ENCODE results near the gene SOAT1.
"Not testable (repeated sequence)": the region's sequence is repeated elsewhere in the genome, so short reads cannot be mapped to it uniquely, and the experiment has no call there.

The SOAT1 gene

GRCh38 chr1:179293340-179294327 is at the start of gene SOAT1:
SOAT1 (plus strand) TSS chr1:179293797; CDS start chr1:179302685, 8,888 bp downstream.
- peak; percentile 93 for DNase-seq

DNA sequence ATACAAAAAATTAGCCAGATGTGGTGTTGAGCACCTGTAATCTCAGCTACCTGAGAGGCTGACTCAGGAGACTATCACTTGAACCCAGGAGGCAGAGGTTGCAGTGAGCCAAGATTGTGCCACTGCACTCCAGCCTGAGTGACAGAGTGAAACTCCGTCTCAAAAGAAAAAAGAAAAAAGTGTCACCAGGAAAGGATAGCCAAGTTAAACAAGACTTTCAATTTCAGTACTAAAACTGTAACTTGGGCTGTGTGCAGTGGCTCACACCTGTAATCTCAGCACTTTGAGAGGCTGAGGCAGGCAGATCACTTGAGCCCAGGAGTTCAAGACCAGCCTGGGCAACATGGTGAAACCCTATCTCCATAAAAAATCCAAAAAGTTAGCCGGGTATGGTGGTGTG is 48.2 kb upstream of the SOAT1 start:
- not testable (repeated sequence) for DNase-seq

GRCh38 chr1:179247923-179248322 is 45.7 kb upstream of the SOAT1 start:
- DNase-seq = no peak

GRCh38 chr1:179251675-179252074 is 41.9 kb upstream of the SOAT1 start:
- DNase-seq = no peak

GRCh38 chr1:179252606-179253005 is 41.0 kb upstream of the SOAT1 start:
- no peak for DNase-seq

GRCh38 chr1:179253286-179253972 is 40.2 kb upstream of the SOAT1 start:
- no peak for DNase-seq

GRCh38 chr1:179262183-179262582 is 31.4 kb upstream of the SOAT1 start:
- no peak for DNase-seq

DNA sequence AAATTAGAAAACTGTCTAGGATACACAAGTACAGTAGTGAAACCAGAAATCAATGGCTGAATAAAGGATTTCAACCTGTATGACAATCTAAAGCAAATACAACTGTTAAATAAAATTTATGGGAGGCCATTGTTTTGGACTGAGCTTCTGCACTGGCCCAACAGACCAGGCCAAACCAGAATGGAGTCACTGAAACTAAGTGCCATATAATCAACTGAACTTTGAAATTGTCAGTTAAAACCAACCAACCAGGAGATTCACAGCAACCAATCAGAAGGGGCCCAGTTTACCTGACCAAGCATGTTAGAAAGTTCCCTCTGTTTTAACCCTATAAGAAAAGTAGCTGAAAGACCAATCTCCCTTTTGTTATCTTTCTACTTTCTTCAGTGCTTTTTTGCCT is 30.5 kb upstream of the SOAT1 start:
- no peak for DNase-seq

GRCh38 chr1:179264507-179264906 is 29.1 kb upstream of the SOAT1 start:
- DNase-seq = no peak

- DNase-seq = no peak
Observed at GRCh38 chr1:179269071-179269470, 24.5 kb upstream of the SOAT1 start.

- DNase-seq = not testable (repeated sequence)
Observed at GRCh38 chr1:179274424-179274823, 19.2 kb upstream of the SOAT1 start.

GRCh38 chr1:179278920-179279319 is 14.7 kb upstream of the SOAT1 start:
- no peak for DNase-seq

- no peak for DNase-seq
Observed at GRCh38 chr1:179283992-179284391, 9.6 kb upstream of the SOAT1 start.

DNA sequence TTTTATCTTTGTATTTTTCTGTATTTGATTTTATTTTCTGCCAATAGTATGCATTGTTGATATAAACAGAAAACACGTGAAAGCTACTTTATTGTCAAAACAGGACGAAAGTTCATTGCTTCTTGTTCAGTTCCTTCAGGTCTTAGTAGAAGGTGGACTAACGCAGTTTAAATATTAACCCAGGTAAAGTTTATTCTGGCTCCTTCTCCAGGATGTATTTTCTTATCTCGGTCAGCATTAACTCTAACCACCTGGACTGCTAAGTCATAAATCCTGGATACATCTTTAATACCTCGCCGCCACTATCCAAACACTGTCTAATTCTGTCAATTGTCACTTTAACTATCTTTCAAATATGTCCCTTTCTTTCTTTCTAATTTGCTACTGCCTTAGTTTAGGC is 5.7 kb upstream of the SOAT1 start:
- no peak for DNase-seq

- DNase-seq = no peak
Observed at GRCh38 chr1:179288977-179289376, 4.6 kb upstream of the SOAT1 start.

- DNase-seq = no peak
Observed at GRCh38 chr1:179295164-179295755, 1.7 kb downstream of the SOAT1 start.

DNA sequence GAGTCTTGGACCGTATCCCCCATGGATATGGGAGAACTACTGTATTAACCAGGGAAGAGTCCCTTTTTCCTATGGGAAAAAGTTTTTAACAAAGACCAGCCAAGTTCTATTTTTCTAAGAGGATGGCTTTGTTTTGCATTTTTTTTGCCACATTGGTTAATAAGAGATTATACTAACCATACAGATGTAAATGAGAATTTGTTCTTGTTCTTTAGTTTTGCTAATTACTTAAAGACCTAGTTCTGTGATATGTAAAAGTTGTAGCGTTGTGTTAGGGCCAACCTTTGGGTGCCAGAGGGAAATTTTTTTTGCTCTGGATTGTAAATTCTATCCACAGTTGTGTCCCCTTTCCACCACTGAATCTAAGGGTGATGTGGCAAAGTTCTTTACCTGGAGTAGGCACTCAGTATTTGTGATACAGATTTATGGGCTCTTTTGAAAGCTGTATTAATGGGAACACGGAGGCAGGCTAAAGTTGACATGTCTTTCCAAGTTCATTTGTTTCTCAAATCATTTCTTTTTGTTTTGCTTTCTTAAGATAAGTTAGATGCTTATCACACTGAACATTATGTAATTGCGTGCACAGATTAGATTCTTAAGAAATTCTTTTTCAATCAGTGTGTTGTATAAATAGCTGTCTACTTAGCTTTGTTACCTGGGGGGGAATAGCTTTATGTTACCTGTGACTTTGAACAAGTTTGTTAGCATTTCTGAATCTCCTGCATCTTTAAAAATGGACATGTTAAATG is 2.9 kb downstream of the SOAT1 start:
- no peak for DNase-seq

GRCh38 chr1:179297105-179297378 is 3.4 kb downstream of the SOAT1 start:
- DNase-seq = no peak

DNA sequence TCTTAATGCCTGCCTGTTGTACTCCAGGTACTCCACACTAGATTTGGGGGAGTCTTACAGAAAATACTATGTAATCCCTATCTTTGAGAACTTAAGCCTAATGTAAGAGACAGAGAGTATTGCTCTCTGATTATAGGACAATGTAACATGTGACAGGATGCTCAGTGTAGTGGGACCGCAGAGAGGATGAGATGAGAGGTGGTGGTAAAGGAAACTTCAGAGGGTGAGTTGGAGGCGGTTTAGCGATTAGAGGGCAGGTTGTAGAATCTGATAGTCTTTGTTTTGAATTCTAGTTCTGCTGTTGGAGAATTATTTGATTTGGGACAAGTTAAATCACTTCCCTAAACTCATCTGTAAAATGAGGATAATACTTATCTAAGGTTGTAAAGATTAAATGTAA is 5.4 kb downstream of the SOAT1 start:
- no peak for DNase-seq

GRCh38 chr1:179300112-179300511 is 6.5 kb downstream of the SOAT1 start:
- DNase-seq = no peak

GRCh38 chr1:179302070-179302469 is 8.5 kb downstream of the SOAT1 start:
- DNase-seq = no peak

DNA sequence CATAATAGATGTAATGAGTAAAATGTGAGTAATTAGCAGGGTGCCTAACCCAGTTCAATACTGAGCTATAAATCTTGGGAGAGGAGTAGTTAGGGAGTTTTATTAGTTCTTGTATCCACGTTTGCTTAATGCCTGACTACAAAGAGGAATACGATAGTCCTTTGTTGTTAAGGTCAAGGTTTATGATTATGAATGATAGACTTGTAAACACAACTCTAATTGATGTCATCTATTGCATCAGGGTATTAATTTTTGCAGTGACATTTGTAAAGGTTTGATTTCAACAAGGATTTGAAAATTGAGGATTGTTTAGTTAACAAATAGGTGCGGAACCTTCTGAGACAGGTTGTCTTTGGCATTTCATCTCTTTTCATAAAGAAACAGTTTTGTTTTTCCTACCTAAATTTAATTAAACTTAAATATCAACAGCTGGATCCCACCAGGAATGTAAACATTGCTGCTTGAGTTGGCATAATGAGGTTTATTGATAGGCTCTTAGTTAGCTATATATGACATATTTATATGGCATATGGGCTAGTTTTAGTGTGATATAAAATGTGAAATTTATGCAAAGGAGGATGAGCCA is 9.7 kb downstream of the SOAT1 start:
- no peak for DNase-seq

DNA sequence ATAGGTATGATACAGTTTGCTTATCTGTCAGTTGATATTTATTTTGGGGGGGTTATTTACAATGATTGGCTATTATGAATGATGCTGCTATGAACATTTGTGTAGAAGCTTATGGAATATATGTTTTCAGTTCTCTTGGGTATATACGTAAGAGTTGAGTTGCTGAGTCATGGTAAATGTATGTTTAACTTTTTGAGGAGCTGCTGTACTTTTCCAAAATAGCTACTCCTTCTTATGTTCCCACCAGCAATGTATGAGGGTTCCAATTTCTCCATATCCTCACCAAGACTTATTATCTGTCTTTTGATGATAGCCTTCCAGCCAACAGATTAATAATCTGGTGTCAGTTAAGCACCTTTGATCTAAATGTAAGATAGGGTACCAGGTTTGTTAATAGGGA is 11.9 kb downstream of the SOAT1 start:
- no peak for DNase-seq
